Fibroblast of skin of left quadriceps (primary cell): ENCODE data around the gene TNFRSF11A.

Experiments used
- DNase-seq, 2 experiments: peaks; one replicate each; pipeline ENCODE4 v3.0.0-alpha.2; 2013; ENCODE audit warnings: low read depth in 2 of 2

Gene TNFRSF11A

GRCh38 chr18:62343316-62343715, 18.2 kb downstream of the TNFRSF11A start:
- DNase-seq = no peak

- DNase-seq = no peak
These were observed 20.8 kb downstream of the TNFRSF11A start for GRCh38 chr18:62345909-62346308.

GRCh38 chr18:62346333-62347088, 21.4 kb downstream of the TNFRSF11A start:
- no peak for DNase-seq

- no peak for DNase-seq
These were observed 22.0 kb downstream of the TNFRSF11A start for GRCh38 chr18:62347089-62347506.

- no peak for DNase-seq
These were observed 23.4 kb downstream of the TNFRSF11A start for GRCh38 chr18:62348474-62348873.

GRCh38 chr18:62353170-62353569, 28.1 kb downstream of the TNFRSF11A start:
- DNase-seq = no peak

GRCh38 chr18:62354151-62354550, 29.0 kb downstream of the TNFRSF11A start:
- DNase-seq = no peak

GRCh38 chr18:62357079-62357719, 32.1 kb downstream of the TNFRSF11A start:
- DNase-seq = no peak

GRCh38 chr18:62360805-62361204, 35.7 kb downstream of the TNFRSF11A start:
- no peak for DNase-seq

GRCh38 chr18:62361288-62361687, 36.2 kb downstream of the TNFRSF11A start:
- DNase-seq = no peak

- no peak for DNase-seq
These were observed 39.4 kb downstream of the TNFRSF11A start for GRCh38 chr18:62364558-62364957.

GRCh38 chr18:62365420-62365819, 40.3 kb downstream of the TNFRSF11A start:
- DNase-seq = no peak

GRCh38 chr18:62366992-62367391, 41.9 kb downstream of the TNFRSF11A start:
- no peak for DNase-seq

GRCh38 chr18:62368100-62368499, 43.0 kb downstream of the TNFRSF11A start:
- no peak for DNase-seq

GRCh38 chr18:62369129-62369644, 44.1 kb downstream of the TNFRSF11A start:
- DNase-seq = no peak

- no peak for DNase-seq
These were observed 45.3 kb downstream of the TNFRSF11A start for GRCh38 chr18:62370366-62370765.

- DNase-seq = no peak
These were observed 46.3 kb downstream of the TNFRSF11A start for GRCh38 chr18:62371436-62371835.

- DNase-seq = no peak
These were observed 47.0 kb downstream of the TNFRSF11A start for GRCh38 chr18:62372156-62372555.

GRCh38 chr18:62372882-62373281, 47.8 kb downstream of the TNFRSF11A start:
- no peak for DNase-seq

GRCh38 chr18:62374410-62374965, 49.4 kb downstream of the TNFRSF11A start:
- DNase-seq = no peak

GRCh38 chr18:62377131-62377807, 52.2 kb downstream of the TNFRSF11A start:
- DNase-seq = no peak

- no peak for DNase-seq
These were observed 53.9 kb downstream of the TNFRSF11A start for GRCh38 chr18:62379051-62379450.
